Pons (tissue), 1 donor: ENCODE measurements around the gene MIDN.

ENCODE experiments used
- DNase-seq: peaks from one replicate; pipeline ENCODE4 v3.0.0-alpha.2; 2016; ENCODE audit warnings: low spot score

Gene MIDN

DNA sequence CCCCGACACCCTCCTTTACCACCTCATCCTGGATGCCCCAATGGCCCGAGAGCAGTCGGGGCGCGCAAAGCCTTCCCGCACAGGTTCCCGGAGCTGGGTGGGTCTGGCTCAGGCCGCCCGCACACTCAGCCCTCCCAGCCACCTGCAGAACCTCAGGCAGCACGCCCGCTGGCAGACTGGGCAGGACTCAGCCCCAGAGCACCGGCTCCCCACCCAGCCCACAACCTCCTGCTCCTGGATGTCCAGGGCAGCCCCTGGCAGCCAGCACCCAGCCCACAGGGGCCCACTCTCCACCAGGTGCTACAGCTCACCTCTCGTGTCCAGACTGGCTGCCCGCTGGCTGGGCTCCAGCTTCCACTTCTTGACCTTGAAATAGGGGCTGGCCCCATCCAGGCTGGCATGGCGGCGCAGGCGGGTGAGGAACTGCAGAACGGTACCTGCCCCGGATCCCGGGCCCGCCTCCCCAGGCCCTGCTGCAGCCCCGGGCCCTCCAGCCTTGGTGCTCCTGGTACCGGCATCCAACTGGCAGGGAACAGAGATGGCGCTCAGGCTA is 15.2 kb upstream of the MIDN start:
- DNase-seq: no peak

DNA sequence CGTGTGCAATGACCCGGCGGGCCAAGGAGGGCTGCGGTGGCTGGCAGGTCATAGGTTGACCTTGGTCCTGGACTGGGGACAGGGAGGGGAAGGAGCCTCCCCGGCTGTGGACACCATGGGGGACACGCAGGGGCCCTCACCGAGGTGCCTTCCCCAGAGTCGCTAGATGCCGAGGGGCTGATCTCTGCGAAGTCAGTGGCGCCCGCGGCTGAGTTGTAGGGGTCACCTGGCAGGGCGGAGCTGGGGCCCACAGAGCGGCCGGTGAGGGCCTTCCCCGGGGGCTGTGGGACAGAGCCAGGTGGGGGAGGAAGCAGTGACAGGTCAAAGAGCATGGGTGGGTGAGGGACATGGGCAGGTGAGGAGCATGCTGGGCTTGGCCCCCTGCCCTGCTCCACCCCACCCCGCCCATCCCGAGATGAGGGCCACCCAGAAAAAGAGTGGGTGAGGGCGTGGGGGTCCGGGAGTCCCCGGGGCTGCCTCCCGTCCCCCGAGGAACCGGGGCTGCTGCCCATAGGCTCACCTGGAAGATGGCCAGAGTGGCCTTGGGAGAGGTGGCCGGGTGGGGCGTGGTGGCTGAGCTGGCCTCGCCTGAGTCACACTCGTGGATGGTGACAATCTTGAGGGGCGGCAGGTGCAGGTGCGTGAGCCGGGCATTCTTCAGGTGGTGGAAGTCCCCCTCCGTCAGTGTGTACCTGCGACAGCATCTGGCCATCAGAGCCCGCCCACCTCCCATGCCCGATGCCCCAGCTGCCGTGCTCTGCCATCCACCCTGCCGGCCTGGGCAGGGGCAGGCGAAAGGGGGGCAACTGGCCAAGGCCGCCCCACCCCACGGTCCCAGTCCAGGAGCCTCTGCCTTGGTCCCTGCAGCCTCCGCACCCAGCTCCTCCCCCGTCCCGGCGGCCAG is 14.1 kb upstream of the MIDN start:
- DNase-seq: no peak

GRCh38 chr19:1234955-1235380 is 13.4 kb upstream of the MIDN start:
- no peak for DNase-seq

GRCh38 chr19:1235625-1236538 is 12.5 kb upstream of the MIDN start:
- no peak for DNase-seq

DNA sequence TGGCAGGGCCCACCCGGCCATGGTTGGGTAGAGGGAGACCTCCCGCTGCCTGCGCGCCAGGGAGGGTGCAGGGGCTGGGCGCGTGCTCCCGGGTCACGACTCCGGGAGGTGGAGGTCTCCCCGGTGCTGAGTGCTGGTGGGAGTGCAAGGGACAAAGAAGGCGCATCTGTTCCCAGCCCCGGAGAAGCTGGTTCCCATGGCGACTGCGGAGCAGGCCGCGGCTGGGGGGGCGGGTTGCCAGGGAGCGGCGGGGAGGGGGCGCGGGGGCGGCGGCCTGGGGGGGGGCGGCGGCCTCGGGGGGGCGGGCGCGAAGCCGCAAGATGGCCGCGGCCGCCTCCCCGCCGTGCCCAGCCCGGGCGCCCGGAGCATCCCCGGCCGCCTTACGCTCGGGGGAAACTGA is 11.8 kb upstream of the MIDN start:
- DNase-seq: no peak

DNA sequence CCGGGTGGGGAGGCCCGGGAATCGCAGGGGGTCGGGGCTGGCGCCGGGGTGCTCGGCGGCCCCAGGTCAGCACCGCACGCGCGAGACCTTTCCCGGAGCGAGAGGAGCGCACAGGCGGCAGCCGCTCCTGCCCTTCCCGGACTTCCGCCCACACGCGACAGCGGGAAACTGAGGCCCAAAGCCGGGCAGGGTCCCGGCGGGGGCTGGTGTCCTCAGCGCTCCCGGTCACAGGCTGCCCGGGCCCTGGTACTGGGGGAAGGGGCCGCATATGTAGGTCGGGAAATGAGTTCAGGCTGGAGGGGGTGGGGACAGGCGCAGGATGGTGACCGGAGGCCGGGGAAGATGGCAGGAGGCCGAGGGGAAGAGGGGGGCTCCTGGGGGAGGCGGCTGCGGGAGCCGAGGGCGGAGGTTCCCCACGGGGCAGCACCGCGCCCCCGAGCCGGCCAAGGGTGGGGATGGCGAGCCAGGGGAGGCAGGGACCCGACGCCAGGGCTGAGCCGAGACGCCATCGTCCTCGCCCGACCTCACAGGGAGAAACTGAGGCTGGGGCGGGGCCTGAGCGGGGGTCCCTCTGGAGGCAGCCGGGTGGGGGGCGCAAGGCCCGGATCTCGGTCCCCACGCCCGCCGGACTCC is 11.2 kb upstream of the MIDN start:
- no peak for DNase-seq

DNA sequence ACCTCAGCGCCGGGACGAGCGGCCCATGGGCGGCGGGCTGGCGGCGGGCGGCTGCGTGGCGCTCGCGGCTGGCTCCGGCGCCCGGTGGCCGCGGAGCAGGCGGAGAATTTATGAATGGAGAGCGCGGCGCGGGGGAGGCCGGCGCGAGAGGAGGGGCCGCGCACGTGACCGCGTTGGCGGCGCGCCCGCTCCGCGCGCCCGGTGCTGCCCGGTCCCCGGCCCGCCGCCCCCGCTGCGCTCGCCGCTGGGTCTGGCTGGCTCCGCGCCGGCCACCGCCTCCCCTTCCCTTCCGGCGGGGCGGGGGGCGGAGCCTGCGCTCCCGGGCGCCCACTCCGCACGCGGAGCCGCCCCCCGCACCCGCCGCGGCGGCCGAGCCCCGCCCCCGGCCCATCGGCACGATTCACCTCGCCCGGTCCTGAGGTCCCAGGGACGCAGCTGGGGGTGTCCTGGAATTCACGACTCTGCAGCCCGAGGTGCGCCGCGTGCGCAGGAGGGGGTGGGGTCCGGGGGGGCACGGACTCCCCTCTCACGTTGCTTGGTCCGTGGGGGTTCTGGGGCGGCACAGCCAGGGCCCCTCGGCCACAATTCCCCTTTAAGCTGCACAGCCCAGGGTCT is 10.5 kb upstream of the MIDN start, which contains the start of gene CBARP:
Gene CBARP, minus strand, starts transcription at position 252 of the 615 bp plus-strand sequence. CDS start 1,905 bp downstream, outside the sequence.
- DNase-seq: no peak

DNA sequence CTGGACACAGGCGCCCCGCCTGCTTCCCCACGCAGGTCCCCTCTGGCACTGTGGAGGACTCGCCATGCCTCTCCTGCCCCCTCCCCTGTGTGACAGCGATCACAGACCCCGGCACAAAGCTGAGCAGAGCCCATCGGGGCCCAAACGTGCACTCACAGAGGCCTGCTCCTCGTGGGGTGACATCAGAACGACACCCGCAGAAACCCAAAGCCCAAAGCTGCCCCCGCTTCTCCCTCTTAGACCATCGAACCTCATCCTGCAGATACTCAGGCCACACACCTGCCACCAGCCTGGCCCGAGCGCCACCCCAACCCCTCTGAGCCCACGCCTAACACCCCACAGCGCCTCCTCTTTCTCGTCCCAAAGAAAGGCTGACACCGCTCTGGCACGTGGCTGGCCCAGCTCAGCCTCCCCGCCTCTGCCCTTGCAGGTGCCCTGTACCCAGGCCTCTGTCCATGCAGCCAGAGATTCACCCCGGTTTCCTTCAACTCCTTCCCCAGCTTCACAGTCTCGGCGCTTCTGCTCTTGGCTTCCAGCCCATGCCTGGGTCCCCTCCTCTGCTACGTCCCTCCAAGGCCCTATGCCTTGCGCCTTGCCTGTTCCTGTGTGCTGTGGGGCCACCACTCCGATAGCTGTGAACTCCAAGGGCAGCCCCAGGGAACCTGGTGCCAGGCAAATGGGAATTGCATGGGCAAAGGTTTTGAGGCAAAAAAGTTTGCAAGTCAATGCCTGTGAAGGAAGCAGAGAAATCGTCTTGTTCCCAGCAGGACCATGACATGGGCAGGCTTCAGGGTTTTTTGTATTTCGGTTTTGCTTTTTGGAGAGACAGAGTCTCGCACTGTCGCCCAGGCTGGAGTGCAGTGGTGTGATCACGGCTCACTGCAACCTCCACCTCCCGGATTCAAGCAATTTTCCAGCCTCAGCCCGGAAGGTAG is 9.7 kb upstream of the MIDN start:
- peak; percentile 19 for DNase-seq

- peak; percentile 20 for DNase-seq
Observed at GRCh38 chr19:1239420-1239795, 9.0 kb upstream of the MIDN start.

- DNase-seq: peak; percentile 77
Observed at GRCh38 chr19:1239796-1240737, 8.3 kb upstream of the MIDN start.

DNA sequence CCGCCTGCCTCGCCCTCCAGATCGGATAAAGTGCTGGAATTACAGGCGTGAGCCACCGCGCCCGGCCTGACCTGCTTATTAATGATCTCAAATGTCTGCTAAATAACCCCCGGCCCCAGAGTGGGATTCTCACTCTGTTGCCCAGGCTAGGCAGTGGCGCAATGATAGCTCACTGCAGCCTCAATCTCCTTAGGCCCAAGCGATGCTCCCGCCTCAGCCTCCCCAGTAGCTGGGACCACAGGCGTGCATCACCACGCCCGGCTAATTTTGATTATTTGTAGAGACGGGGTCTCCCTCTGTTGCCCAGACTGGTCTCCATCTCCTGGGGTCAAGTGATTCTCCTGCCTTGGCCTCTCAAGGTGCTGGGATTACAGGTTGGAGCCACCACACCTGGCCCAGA is 7.5 kb upstream of the MIDN start:
- no peak for DNase-seq

- DNase-seq: peak; percentile 82
Observed at GRCh38 chr19:1241417-1242095, 6.8 kb upstream of the MIDN start, which contains the start of gene ATP5F1D. Gene ATP5F1D (plus strand): TSS chr19:1241751. CDS start chr19:1241851, 100 bp downstream.

DNA sequence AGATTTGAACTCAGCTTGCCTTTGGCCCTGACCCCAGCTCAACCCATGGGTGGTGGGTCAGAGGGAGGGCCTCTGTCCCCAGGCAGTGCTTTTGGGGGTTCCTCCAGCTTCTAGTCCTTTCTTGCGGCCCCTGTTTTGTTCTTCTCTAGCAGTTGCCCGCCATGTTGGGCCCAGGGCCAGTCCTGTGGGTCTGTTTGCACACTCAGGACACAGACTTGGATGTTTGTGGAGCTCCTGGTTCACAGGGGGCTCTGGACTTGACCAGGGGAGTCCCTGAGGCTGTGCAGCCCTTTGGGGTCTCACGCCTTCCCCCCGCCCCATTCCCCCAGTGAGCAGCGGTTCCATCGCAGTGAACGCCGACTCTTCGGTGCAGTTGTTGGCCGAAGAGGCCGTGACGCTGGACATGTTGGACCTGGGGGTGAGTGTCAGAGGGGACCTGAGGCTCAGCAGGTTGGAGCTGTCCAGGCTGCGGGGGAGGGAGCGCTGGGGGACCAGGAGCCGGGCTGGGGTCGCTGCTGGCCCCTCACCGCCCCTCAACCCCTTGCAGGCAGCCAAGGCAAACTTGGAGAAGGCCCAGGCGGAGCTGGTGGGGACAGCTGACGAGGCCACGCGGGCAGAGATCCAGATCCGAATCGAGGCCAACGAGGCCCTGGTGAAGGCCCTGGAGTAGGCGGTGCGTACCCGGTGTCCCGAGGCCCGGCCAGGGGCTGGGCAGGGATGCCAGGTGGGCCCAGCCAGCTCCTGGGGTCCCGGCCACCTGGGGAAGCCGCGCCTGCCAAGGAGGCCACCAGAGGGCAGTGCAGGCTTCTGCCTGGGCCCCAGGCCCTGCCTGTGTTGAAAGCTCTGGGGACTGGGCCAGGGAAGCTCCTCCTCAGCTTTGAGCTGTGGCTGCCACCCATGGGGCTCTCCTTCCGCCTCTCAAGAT is 4.4 kb upstream of the MIDN start:
- peak; percentile 80 for DNase-seq

GRCh38 chr19:1244693-1245451 is 3.5 kb upstream of the MIDN start:
- peak; percentile 30 for DNase-seq

DNA sequence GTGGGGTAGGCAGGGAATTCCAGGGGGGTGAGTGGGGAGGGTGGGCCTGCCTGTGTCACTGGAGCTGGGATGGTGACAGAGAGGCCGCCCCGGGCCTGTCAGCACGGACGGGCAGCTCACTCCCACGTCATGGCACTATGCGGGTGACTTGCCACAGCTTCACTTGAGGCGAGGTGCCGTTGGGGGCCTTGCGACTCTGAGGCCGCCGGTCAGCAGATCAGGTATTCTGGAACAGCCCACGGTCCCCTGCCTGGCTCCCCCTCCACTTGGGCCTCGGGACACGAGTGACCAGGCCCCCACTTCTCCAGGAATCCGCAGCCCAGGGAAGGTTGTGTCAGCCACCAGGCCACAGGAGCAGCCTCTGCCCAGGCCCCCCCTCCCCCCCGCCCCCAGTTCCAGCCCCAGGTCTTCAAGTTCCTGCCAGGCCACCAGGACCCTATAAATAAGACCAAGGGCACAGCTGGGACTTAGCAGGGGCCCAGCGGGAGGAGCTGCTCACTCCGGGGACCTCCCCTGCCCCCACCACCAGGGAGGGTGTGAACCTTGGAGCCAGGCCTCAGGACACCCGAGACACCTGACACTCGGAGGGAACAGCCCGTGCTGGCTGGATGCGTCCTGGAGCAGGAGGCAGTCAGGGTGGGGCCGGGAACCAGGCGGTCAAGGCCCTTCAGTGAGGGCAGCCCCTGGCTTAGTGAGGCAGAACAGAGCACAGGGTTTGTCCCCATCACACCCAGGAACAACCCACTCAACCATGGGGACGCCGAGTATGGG is 2.7 kb upstream of the MIDN start:
- DNase-seq: no peak
